Stimulated activated CD8-positive, alpha-beta memory T cell treated with anti-CD3 and anti-CD28 coated beads, Interleukin-15, amount 100 ng/mL, for 1 hour (primary cell): ENCODE data around the gene WDR46.
"Not testable (repeated sequence)": the region's sequence is repeated elsewhere in the genome, so short reads cannot be mapped to it uniquely, and the experiment has no call there.

Experiments
- DNase-seq: peaks from one replicate; pipeline ENCODE4 v3.0.0-alpha.2; 2020; ENCODE audit warnings: low read depth

The WDR46 gene

GRCh38 chr6:33271117-33271467 lies 17.9 kb downstream of the WDR46 start:
- DNase-seq: no peak

- DNase-seq: no peak
Measured at GRCh38 chr6:33264015-33264414, 25.0 kb downstream of the WDR46 start.

- not testable (repeated sequence) for DNase-seq
Measured at GRCh38 chr6:33262490-33262889, 26.5 kb downstream of the WDR46 start.

GRCh38 chr6:33259032-33259431 lies 30.0 kb downstream of the WDR46 start:
- no peak for DNase-seq

- DNase-seq: no peak
Measured at GRCh38 chr6:33254591-33254990, 34.4 kb downstream of the WDR46 start.

- DNase-seq: no peak
Measured at GRCh38 chr6:33252759-33253158, 36.3 kb downstream of the WDR46 start.

GRCh38 chr6:33251395-33252012 lies 37.5 kb downstream of the WDR46 start:
- DNase-seq: no peak

- DNase-seq: no peak
Measured at GRCh38 chr6:33250731-33251130, 38.3 kb downstream of the WDR46 start.

- no peak for DNase-seq
Measured at GRCh38 chr6:33249732-33250630, 39.1 kb downstream of the WDR46 start.

- peak; percentile 88 for DNase-seq
Measured at GRCh38 chr6:33248932-33249731, 39.9 kb downstream of the WDR46 start.

GRCh38 chr6:33248643-33248931 lies 40.5 kb downstream of the WDR46 start:
- no peak for DNase-seq

GRCh38 chr6:33247977-33248642 lies 40.9 kb downstream of the WDR46 start:
- peak; percentile 94 for DNase-seq

- DNase-seq: no peak
Measured at GRCh38 chr6:33243476-33243875, 45.6 kb downstream of the WDR46 start.

GRCh38 chr6:33241968-33242367 lies 47.1 kb downstream of the WDR46 start:
- no peak for DNase-seq

GRCh38 chr6:33237741-33238140 lies 51.3 kb downstream of the WDR46 start:
- DNase-seq: no peak

- no peak for DNase-seq
Measured at GRCh38 chr6:33236852-33237251, 52.2 kb downstream of the WDR46 start.

GRCh38 chr6:33236328-33236727 lies 52.7 kb downstream of the WDR46 start:
- DNase-seq: no peak

- no peak for DNase-seq
Measured at GRCh38 chr6:33235221-33235634, 53.8 kb downstream of the WDR46 start.
